Measurements from ENCODE around the gene PTK7. TPM values are rescaled to one million over a fixed set of nuclear protein-coding genes. Genes with fewer than 3 reads are reported as not detected.
"Not testable (repeated sequence)": the region's sequence is repeated elsewhere in the genome, so short reads cannot be mapped to it uniquely, and the experiment has no call there.

PTK7 gene
- total RNA-seq, 1 experiment from 2014 or later = 19.7 TPM

GRCh38 chr6:43123461-43124314 lies 47.6 kb downstream of the PTK7 start:
- in situ Hi-C loops (cut with HindIII; ENCODE audit: low pct_unique_long_range_greater_than_20kb, low sequenced_read_pairs) = no loop called here

GRCh38 chr6:43124481-43124880 lies 48.4 kb downstream of the PTK7 start:
- no peak for DNase-seq (ENCODE audit: low read depth, low spot score)
- in situ Hi-C loops (cut with HindIII; ENCODE audit: low pct_unique_long_range_greater_than_20kb, low sequenced_read_pairs) = no loop called here

More at GRCh38 chr6:43123461-43124314, 47.6 kb downstream of the PTK7 start:
- DNase-seq (ENCODE audit: low read depth, low spot score) = no peak

- no peak for DNase-seq (ENCODE audit: low read depth, low spot score)
- in situ Hi-C loops (cut with HindIII; ENCODE audit: low pct_unique_long_range_greater_than_20kb, low sequenced_read_pairs) = no loop called here
Measured at GRCh38 chr6:43125119-43125518, 49.0 kb downstream of the PTK7 start.

GRCh38 chr6:43125555-43125954 lies 49.4 kb downstream of the PTK7 start:
- in situ Hi-C loops (cut with HindIII; ENCODE audit: low pct_unique_long_range_greater_than_20kb, low sequenced_read_pairs) = no loop called here
- no peak for DNase-seq (ENCODE audit: low read depth, low spot score)

- no peak for DNase-seq (ENCODE audit: low read depth, low spot score)
- in situ Hi-C loops (cut with HindIII; ENCODE audit: low pct_unique_long_range_greater_than_20kb, low sequenced_read_pairs) = no loop called here
Measured at GRCh38 chr6:43127180-43127579, 51.1 kb downstream of the PTK7 start.

GRCh38 chr6:43127877-43128276 lies 51.8 kb downstream of the PTK7 start:
- DNase-seq (ENCODE audit: low read depth, low spot score) = no peak
- in situ Hi-C loops (cut with HindIII; ENCODE audit: low pct_unique_long_range_greater_than_20kb, low sequenced_read_pairs) = no loop called here

- DNase-seq (ENCODE audit: low read depth, low spot score) = no peak
- in situ Hi-C loops (cut with HindIII; ENCODE audit: low pct_unique_long_range_greater_than_20kb, low sequenced_read_pairs) = no loop called here
Measured at GRCh38 chr6:43128926-43129325, 52.8 kb downstream of the PTK7 start.

- DNase-seq (ENCODE audit: low read depth, low spot score) = peak; percentile 66
- in situ Hi-C loops (cut with HindIII; ENCODE audit: low pct_unique_long_range_greater_than_20kb, low sequenced_read_pairs) = no loop called here
Measured at GRCh38 chr6:43129434-43130194, 53.5 kb downstream of the PTK7 start.

GRCh38 chr6:43130429-43130828 lies 54.3 kb downstream of the PTK7 start:
- in situ Hi-C loops (cut with HindIII; ENCODE audit: low pct_unique_long_range_greater_than_20kb, low sequenced_read_pairs) = no loop called here
- no peak for DNase-seq (ENCODE audit: low read depth, low spot score)

- DNase-seq (ENCODE audit: low read depth, low spot score); in situ Hi-C loops (cut with HindIII; ENCODE audit: low pct_unique_long_range_greater_than_20kb, low sequenced_read_pairs): not testable (repeated sequence)
Measured at GRCh38 chr6:43131379-43131778, 55.3 kb downstream of the PTK7 start.

GRCh38 chr6:43138267-43138666 lies 62.2 kb downstream of the PTK7 start:
- no peak for DNase-seq (ENCODE audit: low read depth, low spot score)
- in situ Hi-C loops (cut with HindIII; ENCODE audit: low pct_unique_long_range_greater_than_20kb, low sequenced_read_pairs) = no loop called here

GRCh38 chr6:43139973-43140372 lies 63.9 kb downstream of the PTK7 start:
- DNase-seq (ENCODE audit: low read depth, low spot score); in situ Hi-C loops (cut with HindIII; ENCODE audit: low pct_unique_long_range_greater_than_20kb, low sequenced_read_pairs): not testable (repeated sequence)

GRCh38 chr6:43141644-43142043 lies 65.5 kb downstream of the PTK7 start:
- DNase-seq (ENCODE audit: low read depth, low spot score) = no peak
- in situ Hi-C loops (cut with HindIII; ENCODE audit: low pct_unique_long_range_greater_than_20kb, low sequenced_read_pairs) = no loop called here

GRCh38 chr6:43142101-43142500 lies 66.0 kb downstream of the PTK7 start:
- DNase-seq (ENCODE audit: low read depth, low spot score) = no peak
- in situ Hi-C loops (cut with HindIII; ENCODE audit: low pct_unique_long_range_greater_than_20kb, low sequenced_read_pairs) = no loop called here

- DNase-seq (ENCODE audit: low read depth, low spot score) = peak; percentile 78
- in situ Hi-C loops (cut with HindIII; ENCODE audit: low pct_unique_long_range_greater_than_20kb, low sequenced_read_pairs) = no loop called here
Measured at GRCh38 chr6:43143235-43144128, 67.4 kb downstream of the PTK7 start.

GRCh38 chr6:43144879-43145278 lies 68.8 kb downstream of the PTK7 start:
- DNase-seq (ENCODE audit: low read depth, low spot score) = no peak
- in situ Hi-C loops (cut with HindIII; ENCODE audit: low pct_unique_long_range_greater_than_20kb, low sequenced_read_pairs) = no loop called here

- DNase-seq (ENCODE audit: low read depth, low spot score) = no peak
- in situ Hi-C loops (cut with HindIII; ENCODE audit: low pct_unique_long_range_greater_than_20kb, low sequenced_read_pairs) = no loop called here
Measured at GRCh38 chr6:43146261-43146660, 70.1 kb downstream of the PTK7 start.

Measured in SK-MEL-5 (cell line).